Measurements from ENCODE around the gene ARHGDIB.

The ARHGDIB gene

DNA sequence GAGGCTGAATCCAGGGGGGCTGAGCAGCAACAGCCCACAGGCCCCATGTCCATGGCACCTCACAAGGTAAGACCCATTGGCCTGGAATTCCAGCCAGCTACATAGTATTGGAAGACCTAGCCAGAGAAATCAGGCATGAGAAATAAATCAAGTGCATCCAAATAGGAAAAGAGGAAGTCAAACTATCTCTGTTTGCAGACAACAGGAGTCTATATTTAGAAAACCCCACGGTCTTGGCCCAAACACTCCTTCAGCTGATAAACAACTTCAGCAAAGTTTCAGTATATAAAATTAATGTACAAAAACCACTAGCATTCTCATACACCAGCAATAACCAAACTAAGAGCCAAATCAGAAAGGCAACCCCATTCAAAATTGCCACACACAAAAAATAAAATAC, 28.4 kb upstream of the ARHGDIB start:
- Histone ChIP-seq H3K27me3 (ENCODE audit: insufficient read depth, poor library complexity, severe bottlenecking) (no peaks in the 10 kb centered on the region), H3K27ac (replicated peaks) (no peak overlapping the region), H3K4me3 (replicated peaks; ENCODE audit: insufficient read depth, low read length) (no peak overlapping the region)
- TF ChIP-seq SPI1 (IDR thresholded peaks at IDR 0.05; ENCODE audit: borderline replicate concordance, low read depth) (peak; percentile 90), GABPA (IDR thresholded peaks at IDR 0.05; ENCODE audit: low read depth) (no peak), POLR2AphosphoS5 (IDR thresholded peaks at IDR 0.05; ENCODE audit: low read depth) (no peak)
- TF ChIP-seq, protein P1, sequence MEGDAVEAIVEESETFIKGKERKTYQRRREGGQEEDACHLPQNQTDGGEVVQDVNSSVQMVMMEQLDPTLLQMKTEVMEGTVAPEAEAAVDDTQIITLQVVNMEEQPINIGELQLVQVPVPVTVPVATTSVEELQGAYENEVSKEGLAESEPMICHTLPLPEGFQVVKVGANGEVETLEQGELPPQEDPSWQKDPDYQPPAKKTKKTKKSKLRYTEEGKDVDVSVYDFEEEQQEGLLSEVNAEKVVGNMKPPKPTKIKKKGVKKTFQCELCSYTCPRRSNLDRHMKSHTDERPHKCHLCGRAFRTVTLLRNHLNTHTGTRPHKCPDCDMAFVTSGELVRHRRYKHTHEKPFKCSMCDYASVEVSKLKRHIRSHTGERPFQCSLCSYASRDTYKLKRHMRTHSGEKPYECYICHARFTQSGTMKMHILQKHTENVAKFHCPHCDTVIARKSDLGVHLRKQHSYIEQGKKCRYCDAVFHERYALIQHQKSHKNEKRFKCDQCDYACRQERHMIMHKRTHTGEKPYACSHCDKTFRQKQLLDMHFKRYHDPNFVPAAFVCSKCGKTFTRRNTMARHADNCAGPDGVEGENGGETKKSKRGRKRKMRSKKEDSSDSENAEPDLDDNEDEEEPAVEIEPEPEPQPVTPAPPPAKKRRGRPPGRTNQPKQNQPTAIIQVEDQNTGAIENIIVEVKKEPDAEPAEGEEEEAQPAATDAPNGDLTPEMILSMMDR (IDR thresholded peaks at IDR 0.05; ENCODE audit: insufficient read depth, low read length) = no peak
- TF ChIP-seq, protein P2, sequence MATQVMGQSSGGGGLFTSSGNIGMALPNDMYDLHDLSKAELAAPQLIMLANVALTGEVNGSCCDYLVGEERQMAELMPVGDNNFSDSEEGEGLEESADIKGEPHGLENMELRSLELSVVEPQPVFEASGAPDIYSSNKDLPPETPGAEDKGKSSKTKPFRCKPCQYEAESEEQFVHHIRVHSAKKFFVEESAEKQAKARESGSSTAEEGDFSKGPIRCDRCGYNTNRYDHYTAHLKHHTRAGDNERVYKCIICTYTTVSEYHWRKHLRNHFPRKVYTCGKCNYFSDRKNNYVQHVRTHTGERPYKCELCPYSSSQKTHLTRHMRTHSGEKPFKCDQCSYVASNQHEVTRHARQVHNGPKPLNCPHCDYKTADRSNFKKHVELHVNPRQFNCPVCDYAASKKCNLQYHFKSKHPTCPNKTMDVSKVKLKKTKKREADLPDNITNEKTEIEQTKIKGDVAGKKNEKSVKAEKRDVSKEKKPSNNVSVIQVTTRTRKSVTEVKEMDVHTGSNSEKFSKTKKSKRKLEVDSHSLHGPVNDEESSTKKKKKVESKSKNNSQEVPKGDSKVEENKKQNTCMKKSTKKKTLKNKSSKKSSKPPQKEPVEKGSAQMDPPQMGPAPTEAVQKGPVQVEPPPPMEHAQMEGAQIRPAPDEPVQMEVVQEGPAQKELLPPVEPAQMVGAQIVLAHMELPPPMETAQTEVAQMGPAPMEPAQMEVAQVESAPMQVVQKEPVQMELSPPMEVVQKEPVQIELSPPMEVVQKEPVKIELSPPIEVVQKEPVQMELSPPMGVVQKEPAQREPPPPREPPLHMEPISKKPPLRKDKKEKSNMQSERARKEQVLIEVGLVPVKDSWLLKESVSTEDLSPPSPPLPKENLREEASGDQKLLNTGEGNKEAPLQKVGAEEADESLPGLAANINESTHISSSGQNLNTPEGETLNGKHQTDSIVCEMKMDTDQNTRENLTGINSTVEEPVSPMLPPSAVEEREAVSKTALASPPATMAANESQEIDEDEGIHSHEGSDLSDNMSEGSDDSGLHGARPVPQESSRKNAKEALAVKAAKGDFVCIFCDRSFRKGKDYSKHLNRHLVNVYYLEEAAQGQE (IDR thresholded peaks at IDR 0.05; ENCODE audit: insufficient replicate concordance, low read depth) = no peak
- DNase-seq (ENCODE audit: low read depth in 1 of 2, low spot score in 1 of 2) = no peak

DNA sequence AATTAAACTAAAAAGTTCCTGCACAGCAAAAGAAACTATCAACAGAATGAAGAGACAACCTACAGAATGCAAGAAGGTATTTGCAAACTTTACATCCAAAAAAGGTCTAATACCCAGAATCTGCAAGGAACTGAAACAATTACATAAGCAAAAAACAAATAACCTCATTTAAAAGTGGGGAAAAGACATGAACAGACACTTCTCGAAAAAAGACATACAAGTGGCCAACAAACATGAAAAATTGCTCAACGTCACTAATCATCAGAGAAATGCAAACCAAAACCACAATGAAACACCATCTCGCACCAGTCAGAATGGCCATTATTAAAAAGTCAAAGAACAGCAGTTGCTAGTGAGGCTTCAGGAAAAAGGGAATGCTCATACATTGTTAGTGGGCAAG, 26.6 kb upstream of the ARHGDIB start:
- TF ChIP-seq SPI1 (IDR thresholded peaks at IDR 0.05; ENCODE audit: borderline replicate concordance, low read depth) (no peak), GABPA (IDR thresholded peaks at IDR 0.05; ENCODE audit: low read depth) (no peak)
- no peak overlapping the region; the same call in 1 of the 2 replicates for H3K27ac ChIP-seq (replicated peaks)
- DNase-seq (ENCODE audit: low read depth in 1 of 2, low spot score in 1 of 2) = no peak
- no peak overlapping the region for H3K4me3 ChIP-seq (replicated peaks; ENCODE audit: insufficient read depth, low read length)
- no peaks in the 10 kb centered on the region for H3K27me3 ChIP-seq (ENCODE audit: insufficient read depth, poor library complexity, severe bottlenecking)

DNA sequence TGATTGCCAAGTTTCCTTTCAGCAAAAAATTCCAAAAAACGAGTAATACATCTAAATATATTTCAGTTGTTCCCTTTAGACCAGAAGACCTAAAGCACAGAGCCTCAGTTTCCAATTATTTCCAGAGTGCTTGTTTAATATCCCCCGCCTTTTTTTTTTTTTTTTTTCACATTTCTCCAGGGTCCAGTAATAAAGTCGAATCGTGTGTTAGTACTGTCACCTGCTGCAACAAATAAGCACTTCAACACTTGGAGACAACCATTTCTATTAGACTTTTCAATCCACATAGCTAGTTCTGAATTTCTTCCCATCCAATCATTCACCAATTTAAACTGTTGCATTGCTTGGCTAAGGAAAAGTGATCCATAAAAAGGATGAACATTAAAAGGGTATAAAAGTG, 25.0 kb upstream of the ARHGDIB start:
- TF ChIP-seq GABPA (IDR thresholded peaks at IDR 0.05; ENCODE audit: low read depth) (no peak), SPI1 (IDR thresholded peaks at IDR 0.05; ENCODE audit: borderline replicate concordance, low read depth) (no peak), POLR2AphosphoS5 (IDR thresholded peaks at IDR 0.05; ENCODE audit: low read depth) (no peak)
- TF ChIP-seq, protein P2 (IDR thresholded peaks at IDR 0.05; ENCODE audit: insufficient replicate concordance, low read depth) = no peak
- TF ChIP-seq, protein P1 (IDR thresholded peaks at IDR 0.05; ENCODE audit: insufficient read depth, low read length) = no peak
- DNase-seq (ENCODE audit: low read depth in 1 of 2, low spot score in 1 of 2) = no peak
- no peak overlapping the region for H3K27ac ChIP-seq (replicated peaks)
- no peaks in the 10 kb centered on the region for H3K27me3 ChIP-seq (ENCODE audit: insufficient read depth, poor library complexity, severe bottlenecking)
- H3K4me3 ChIP-seq (replicated peaks; ENCODE audit: insufficient read depth, low read length) = no peak overlapping the region

DNA sequence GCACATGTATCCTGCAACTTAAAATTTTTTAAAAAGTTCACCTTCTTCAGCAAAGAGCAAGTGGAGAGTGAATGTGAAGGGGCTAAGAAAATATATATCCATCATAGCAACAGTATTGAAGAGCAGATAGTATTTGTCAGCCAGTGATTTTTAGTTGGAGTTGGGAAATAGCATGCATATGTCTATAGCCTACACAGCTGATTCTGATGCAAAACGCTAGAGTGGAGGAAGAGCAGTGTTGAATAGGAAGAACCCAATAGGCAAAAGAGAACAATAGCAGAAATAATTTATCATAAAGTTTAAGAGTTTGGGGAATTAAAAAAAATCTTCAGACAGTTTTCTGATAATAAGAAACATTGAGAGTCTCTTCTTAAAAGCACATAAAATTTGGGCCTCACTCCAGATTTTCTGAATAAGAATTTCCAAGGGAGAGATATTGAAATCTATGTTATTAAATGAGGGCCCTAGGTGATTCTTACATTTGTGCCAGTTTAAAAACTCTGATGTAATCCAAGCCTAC, 23.4 kb upstream of the ARHGDIB start:
- Histone ChIP-seq H3K27me3 (ENCODE audit: insufficient read depth, poor library complexity, severe bottlenecking) (no peaks in the 10 kb centered on the region), H3K4me3 (replicated peaks; ENCODE audit: insufficient read depth, low read length) (no peak overlapping the region), H3K27ac (replicated peaks) (peak overlapping the region; percentile 90)
- no peak for DNase-seq (ENCODE audit: low read depth in 1 of 2, low spot score in 1 of 2)
- TF ChIP-seq SPI1 (IDR thresholded peaks at IDR 0.05; ENCODE audit: borderline replicate concordance, low read depth) (no peak), GABPA (IDR thresholded peaks at IDR 0.05; ENCODE audit: low read depth) (no peak), POLR2AphosphoS5 (IDR thresholded peaks at IDR 0.05; ENCODE audit: low read depth) (no peak)
- TF ChIP-seq, protein P2 (IDR thresholded peaks at IDR 0.05; ENCODE audit: insufficient replicate concordance, low read depth) = no peak
- TF ChIP-seq, protein P1 (IDR thresholded peaks at IDR 0.05; ENCODE audit: insufficient read depth, low read length) = no peak
